Panc1 (cell line): ENCODE measurements around the gene YDJC. TPM values are rescaled to one million over a fixed set of nuclear protein-coding genes. Genes with fewer than 3 reads are reported as not detected.
A peak's percentile ranks its signal among the peaks of the same experiment; 100 is the strongest.

Experiments
- ATAC-seq: fragments of 200-7000 bp; cut with Tn5 transposase; 2 replicates; pipeline ENCODE4 v1.9.1; 2020; ENCODE audit warnings: mild to moderate bottlenecking, moderate library complexity
- BruUV-seq: library from RNA; stranded (reverse); fragments of 400-500 nt; replicated peaks from 2 replicates; lab custom pipeline; 2021; lab: Mats Ljungman, UMichigan
- CTCF ChIA-PET: fragments of 300-600 bp; sonication (Branson Sonifier 250); formaldehyde crosslinking; loops from one replicate; lab custom pipeline; 2022; ENCODE audit warnings: antibody characterized with exemption; lab: Charles Lee
- POLR2A ChIA-PET: fragments of 300-600 bp; sonication (Branson Sonifier 250); formaldehyde crosslinking; loops from one replicate; lab custom pipeline; 2022; ENCODE audit warnings: antibody characterized with exemption; lab: Charles Lee
- DNase-seq: peaks from one replicate; pipeline ENCODE4 v3.0.0-alpha.2; 2010; ENCODE audit warnings: low read depth, low spot score
- H3K27ac ChIP-seq: 2 replicates; pipeline ENCODE4 v1.5.1; 2011; ENCODE audit warnings: mild to moderate bottlenecking, low read length, inconsistent platforms
- H3K27me3 ChIP-seq: fragments of 200-500 bp; sonication (Bioruptor generic); 2 replicates; pipeline ENCODE4 v1.6.0; 2014; ENCODE audit warnings: low read length, inconsistent platforms; ENCODE audit not compliant: control insufficient read depth, insufficient read depth
- H3K36me3 ChIP-seq: fragments of 200-500 bp; sonication (Bioruptor generic); 2 replicates; pipeline ENCODE4 v1.5.1; 2014; ENCODE audit warnings: inconsistent platforms, mild to moderate bottlenecking, low read length, moderate library complexity; ENCODE audit not compliant: control insufficient read depth, insufficient read depth
- H3K4me1 ChIP-seq: 2 replicates; pipeline ENCODE4 v1.5.1; 2011; ENCODE audit warnings: inconsistent platforms, mild to moderate bottlenecking, low read length, moderate library complexity; ENCODE audit not compliant: control insufficient read depth, insufficient read depth
- H3K4me3 ChIP-seq, 2 experiments: 2 replicates each; pipeline ENCODE4 v1.5.1; 2011 to 2012; ENCODE audit warnings: low read depth in 2 of 2, low read length in 2 of 2, mild to moderate bottlenecking in 2 of 2, inconsistent platforms in 1 of 2, moderate library complexity in 1 of 2
- H3K9me3 ChIP-seq: fragments of 200-500 bp; sonication (Bioruptor generic); 2 replicates; pipeline ENCODE4 v1.5.1; 2014; ENCODE audit warnings: low read depth, mild to moderate bottlenecking, inconsistent platforms, low read length, moderate library complexity; ENCODE audit not compliant: control insufficient read depth, insufficient read depth
- CTCF ChIP-seq: fragments of 450-650 bp; IDR thresholded peaks from 2 replicates; pipeline ENCODE4 v1.5.1; 2017; ENCODE audit warnings: mild to moderate bottlenecking
- POLR2AphosphoS5 ChIP-seq: IDR thresholded peaks from 2 replicates; pipeline ENCODE4 v1.6.1; 2012; ENCODE audit warnings: mild to moderate bottlenecking, low read depth, low read length, moderate library complexity
- REST ChIP-seq, 2 experiments: IDR thresholded peaks; 2 replicates each; pipeline ENCODE4 v1.6.1; 2011 to 2012; ENCODE audit warnings: low read depth in 2 of 2, control low read depth in 1 of 2, low read length in 1 of 2, mild to moderate bottlenecking in 1 of 2, moderate library complexity in 1 of 2; ENCODE audit not compliant: insufficient read depth in 1 of 2
- SIN3A ChIP-seq: IDR thresholded peaks from 2 replicates; pipeline ENCODE4 v1.6.1; 2012; ENCODE audit warnings: low read depth, mild to moderate bottlenecking, low read length, moderate library complexity, borderline replicate concordance; ENCODE audit not compliant: insufficient read depth
- TCF7L2 ChIP-seq: IDR thresholded peaks from 2 replicates; pipeline ENCODE4 v1.6.1; 2011; ENCODE audit warnings: mild to moderate bottlenecking, low read depth, low read length, inconsistent platforms
- in situ Hi-C: cut with HindIII; loops from 2 replicates; pipeline ENCODE4 v1.10.0; 2016; ENCODE audit warnings: low sequenced_read_pairs, low pct_unique_long_range_greater_than_20kb
- intact Hi-C: fragments of 100-400 bp; cut with micrococcal nuclease; formaldehyde crosslinking; loops from one replicate; pipeline ENCODE4 v1.10.0; 2022; ENCODE audit not compliant: unreplicated experiment
- total RNA-seq: library from RNA; stranded (reverse); gene quantifications from one replicate; pipeline ENCODE4 v1.2.1, GENCODE V29; 2021; ENCODE audit not compliant: unreplicated experiment

Gene YDJC
- total RNA-seq, 1 experiment from 2014 or later: 60.6 TPM

GRCh38 chr22:21624120-21624879 is 5.5 kb downstream of the YDJC start:
- BruUV-seq: no TSS peak
- DNase-seq (no peak), ATAC-seq (peak; percentile 15; the same call in 1 of the 2 replicates)
- H3K27ac ChIP-seq: peak overlapping the region; percentile 44
- ChIA-PET CTCF (interaction anchor here (1.4 kb wide), 1 partner anchor 17 kb away, joined by 4 read pairs; no protein-coding TSS in a partner anchor), POLR2A (no interaction called here)
- intact Hi-C loops (no loop called here), in situ Hi-C loops (no loop called here)
- H3K36me3 ChIP-seq: no peaks in the 10 kb centered on the region; the same call in 1 of the 2 replicates
- H3K4me1 ChIP-seq: peaks cover 60% of the 10 kb centered on the region
- H3K27me3 ChIP-seq: no peaks in the 10 kb centered on the region
- no peaks in the 10 kb centered on the region for H3K9me3 ChIP-seq
- TF ChIP-seq CTCF: peak; percentile 86
- no peak for TF ChIP-seq REST (IDR thresholded peaks at IDR 0.05; ENCODE audit: insufficient read depth in 1 of 2, low read depth in 2 of 2, low read length in 1 of 2)
- no peak for TF ChIP-seq TCF7L2
- peak; percentile 73 for TF ChIP-seq POLR2AphosphoS5
- no peak for TF ChIP-seq SIN3A
- no peak overlapping the region for H3K4me3 ChIP-seq

GRCh38 chr22:21623648-21623970 is 6.2 kb downstream of the YDJC start:
- TF ChIP-seq TCF7L2: no peak
- TF ChIP-seq POLR2AphosphoS5: no peak
- no peak for TF ChIP-seq REST (IDR thresholded peaks at IDR 0.05; ENCODE audit: insufficient read depth in 1 of 2, low read depth in 2 of 2, low read length in 1 of 2)
- no peak for TF ChIP-seq SIN3A
- TF ChIP-seq CTCF: no peak
- Histone ChIP-seq H3K4me3 (no peak overlapping the region), H3K4me1 (peaks cover 67% of the 10 kb centered on the region), H3K9me3 (no peaks in the 10 kb centered on the region), H3K36me3 (no peaks in the 10 kb centered on the region; the same call in 1 of the 2 replicates), H3K27me3 (no peaks in the 10 kb centered on the region), H3K27ac (peak overlapping the region; percentile 44)
- intact Hi-C loops (no loop called here), in situ Hi-C loops (no loop called here)
- ATAC-seq: no peak
- no TSS peak for BruUV-seq
- ChIA-PET CTCF (interaction anchor here (1.4 kb wide), 1 partner anchor 18 kb away, joined by 4 read pairs; no protein-coding TSS in a partner anchor), POLR2A (no interaction called here)
- no peak for DNase-seq
